ENCODE data around the gene ZNF397.

The ZNF397 gene

DNA sequence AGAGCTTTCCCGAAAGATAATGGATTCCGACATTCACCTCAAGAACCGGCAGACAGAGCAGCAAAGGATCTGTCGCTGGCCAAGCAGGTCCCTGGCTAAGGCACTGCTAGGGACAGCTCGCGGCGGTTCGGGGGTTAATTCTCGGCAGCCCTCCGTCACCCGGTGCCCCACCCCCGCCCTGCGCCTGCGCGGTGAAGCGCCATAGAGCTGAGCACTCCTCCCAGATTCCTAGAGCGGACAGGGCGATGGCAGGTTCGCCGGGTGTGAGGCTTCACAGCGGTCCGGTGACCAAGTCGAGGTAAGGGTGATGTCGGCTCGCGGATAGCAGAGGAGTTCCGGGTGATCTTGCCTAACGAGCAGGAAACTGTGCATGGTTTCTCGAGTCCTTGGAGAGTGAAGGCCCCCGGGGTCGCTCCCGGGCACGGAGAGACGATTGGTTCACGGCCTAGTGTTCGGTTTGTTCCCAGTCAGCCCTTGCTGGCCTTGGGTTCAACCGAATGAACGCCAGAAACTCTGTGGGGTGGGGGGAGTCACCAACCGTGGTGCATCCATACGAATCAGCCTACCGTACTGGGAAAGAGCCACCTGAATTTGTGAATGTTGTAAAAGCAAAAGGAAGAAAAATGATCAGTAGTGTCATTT lies 49.4 kb downstream of the ZNF397 start, which contains the start of gene ZSCAN30:
TSS of gene ZSCAN30 (minus strand) at position 136 of the 642 bp plus-strand sequence. CDS start 25,877 bp downstream, outside the sequence.
- DNase-seq (ENCODE audit: low read depth in 3 of 3), result peak; percentile 89 to 94 (median 92)

DNA sequence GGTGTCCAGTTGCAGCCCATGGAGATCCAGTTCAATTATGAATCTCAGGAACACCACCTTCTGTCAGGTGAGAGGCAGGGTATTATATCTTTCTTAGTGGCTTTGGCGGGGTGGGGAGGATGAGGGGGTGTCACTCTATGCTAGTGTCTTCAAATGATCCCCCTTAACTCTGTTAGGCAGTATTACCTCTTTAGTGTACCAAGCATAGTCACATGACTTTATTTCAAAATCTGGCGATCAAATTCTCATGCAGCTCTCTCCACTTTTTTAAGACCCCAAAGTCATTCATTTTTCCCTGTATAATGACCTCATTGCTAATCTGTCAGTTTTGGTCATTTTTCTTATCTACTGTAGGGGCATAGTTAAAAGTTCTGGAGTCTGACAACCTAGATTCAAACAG lies 50.3 kb downstream of the ZNF397 start:
- DNase-seq (ENCODE audit: low read depth in 3 of 3), result no peak

DNA sequence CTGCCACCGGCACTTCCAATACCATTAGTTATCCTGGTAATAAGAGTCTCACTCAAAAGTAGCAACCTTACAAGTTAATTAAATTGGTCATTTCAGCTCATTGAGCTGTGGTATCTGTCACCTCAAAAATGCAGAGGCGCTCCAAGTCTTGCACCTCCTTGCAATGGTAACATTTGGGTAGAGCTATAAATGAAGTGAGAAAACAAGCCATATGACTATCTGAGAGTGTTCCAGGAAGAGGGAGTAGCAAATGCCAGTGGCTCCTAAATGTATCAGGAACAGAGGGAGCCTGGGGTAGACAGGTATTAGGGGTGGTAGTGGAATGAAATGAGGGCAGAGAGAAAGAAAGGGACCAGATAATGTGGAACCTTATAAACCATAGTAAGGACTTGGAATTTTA lies 55.2 kb downstream of the ZNF397 start:
- DNase-seq (ENCODE audit: low read depth in 3 of 3), result no peak

GRCh38 chr18:35303610-35304009 lies 62.8 kb downstream of the ZNF397 start:
- DNase-seq (ENCODE audit: low read depth in 3 of 3), result no peak

DNA sequence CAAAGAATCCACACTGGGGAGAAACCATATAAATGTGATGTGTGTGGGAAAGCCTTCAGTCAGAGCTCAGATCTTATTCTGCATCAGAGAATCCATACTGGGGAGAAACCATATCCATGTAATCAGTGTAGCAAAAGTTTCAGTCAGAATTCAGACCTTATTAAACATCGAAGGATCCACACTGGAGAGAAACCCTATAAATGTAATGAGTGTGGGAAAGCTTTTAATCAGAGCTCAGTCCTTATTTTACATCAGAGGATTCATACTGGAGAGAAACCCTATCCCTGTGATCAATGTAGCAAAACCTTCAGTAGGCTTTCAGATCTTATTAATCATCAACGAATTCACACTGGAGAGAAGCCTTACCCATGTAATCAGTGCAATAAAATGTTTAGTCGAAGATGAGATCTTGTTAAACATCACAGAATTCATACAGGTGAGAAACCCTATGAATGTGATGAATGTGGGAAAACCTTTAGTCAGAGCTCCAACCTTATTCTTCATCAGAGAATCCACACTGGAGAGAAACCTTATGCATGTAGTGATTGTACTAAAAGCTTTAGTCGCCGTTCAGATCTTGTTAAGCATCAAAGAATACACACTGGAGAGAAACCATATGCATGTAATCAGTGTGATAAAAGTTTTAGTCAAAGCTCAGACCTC lies 65.9 kb downstream of the ZNF397 start:
- DNase-seq (ENCODE audit: low read depth in 3 of 3), result no peak

Measured in stimulated activated CD4-positive, alpha-beta T cell treated with anti-CD3 and anti-CD28 coated beads, TNF-alpha, amount 100 ng/mL, for 48 hours (primary cell).